Nephron (organoid): ENCODE results near the gene ACTR2.
A peak's percentile ranks its signal among the peaks of the same experiment; 100 is the strongest.
"Not testable (repeated sequence)": the region's sequence is repeated elsewhere in the genome, so short reads cannot be mapped to it uniquely, and the experiment has no call there.

ENCODE experiments used
- H3K27ac Mint-ChIP-seq, 3 experiments: 2 replicates each; pipeline ENCODE4 v1.8.0; 2020; ENCODE audit warnings: mixed read lengths in 3 of 3, mild to moderate bottlenecking in 2 of 3, moderate library complexity in 1 of 3
- H3K27me3 Mint-ChIP-seq: 2 replicates; pipeline ENCODE4 v1.8.0; 2021; ENCODE audit warnings: low read depth, mild to moderate bottlenecking, moderate library complexity, mixed read lengths
- H3K36me3 Mint-ChIP-seq: 2 replicates; pipeline ENCODE4 v1.8.0; 2020; ENCODE audit warnings: low read depth, mixed read lengths
- H3K4me1 Mint-ChIP-seq: 2 replicates; pipeline ENCODE4 v1.8.0; 2020; ENCODE audit warnings: mixed read lengths
- H3K4me3 Mint-ChIP-seq, 3 experiments: 2 replicates each; pipeline ENCODE4 v1.8.0; 2020; ENCODE audit warnings: mild to moderate bottlenecking in 3 of 3, mixed read lengths in 3 of 3, moderate library complexity in 2 of 3
- H3K9me3 Mint-ChIP-seq: 2 replicates; pipeline ENCODE4 v1.8.0; 2020; ENCODE audit warnings: mixed read lengths
- CTCF ChIP-seq, 3 experiments: fragments of 200-600 bp; sonication (generic); IDR thresholded peaks; one replicate each; pipeline ENCODE4 v1.5.0; 2021; ENCODE audit warnings: antibody characterized with exemption in 3 of 3; ENCODE audit not compliant: unreplicated experiment in 3 of 3

ACTR2 gene

GRCh38 chr2:65314801-65315441, 87.3 kb downstream of the ACTR2 start:
- Mint-ChIP-seq H3K27ac (peak overlapping the region in 1 of 3 experiments; percentile 26), H3K27me3 (no peaks in the 10 kb centered on the region), H3K4me1 (peaks cover 20% of the 10 kb centered on the region), H3K4me3 (no peak overlapping the region), H3K36me3 (peaks cover 79% of the 10 kb centered on the region), H3K9me3 (no peaks in the 10 kb centered on the region)
- no peak for TF ChIP-seq CTCF (IDR thresholded peaks at IDR 0.05; ENCODE audit: unreplicated experiment in 3 of 3)

DNA sequence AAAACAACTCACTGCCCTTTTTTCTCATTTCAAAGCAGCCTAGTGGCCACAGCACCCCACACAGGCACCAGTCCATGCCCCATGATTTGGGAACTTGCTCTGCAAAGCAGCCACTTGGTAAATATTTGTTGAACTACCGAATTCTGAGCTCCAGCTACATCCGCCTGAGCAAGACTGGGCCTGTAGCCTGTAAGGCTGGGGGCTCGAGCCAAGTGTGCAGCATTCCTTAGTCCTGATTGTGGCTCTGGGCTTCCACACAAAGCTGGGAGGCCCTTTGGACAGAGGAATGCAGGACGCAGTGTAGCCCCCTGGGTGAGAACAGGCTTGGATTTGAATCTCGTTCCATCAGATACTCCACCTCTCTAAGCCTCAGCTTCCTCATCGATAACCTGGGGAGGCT, 88.4 kb downstream of the ACTR2 start:
- Mint-ChIP-seq H3K9me3 (no peaks in the 10 kb centered on the region), H3K27me3 (no peaks in the 10 kb centered on the region), H3K4me3 (no peak overlapping the region), H3K36me3 (peaks cover 74% of the 10 kb centered on the region), H3K4me1 (peaks cover 8% of the 10 kb centered on the region), H3K27ac (peak overlapping the region in 1 of 3 experiments; percentile 38)
- TF ChIP-seq CTCF (IDR thresholded peaks at IDR 0.05; ENCODE audit: unreplicated experiment in 3 of 3), result no peak

DNA sequence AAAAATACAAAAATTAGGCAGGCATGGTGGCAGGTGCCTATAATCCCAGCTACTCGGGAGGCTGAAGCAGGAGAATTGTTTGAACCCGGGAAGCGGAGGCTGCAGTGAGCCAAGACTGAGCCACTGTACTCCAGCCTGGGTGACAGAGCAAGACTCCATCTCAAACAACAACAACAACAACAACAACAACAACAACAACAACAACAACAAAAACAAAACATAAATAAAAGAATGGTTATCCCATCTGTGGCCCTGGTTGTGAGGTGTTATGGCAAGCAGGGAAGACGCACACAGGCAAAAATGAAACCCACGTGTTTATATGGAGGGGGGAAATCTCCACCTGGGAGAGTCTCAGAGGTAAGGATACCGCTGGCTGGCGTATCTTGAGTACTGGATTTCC, 89.7 kb downstream of the ACTR2 start:
- not testable (repeated sequence) for H3K4me3 Mint-ChIP-seq, H3K4me1 Mint-ChIP-seq, H3K9me3 Mint-ChIP-seq

GRCh38 chr2:65317841-65318240, 90.2 kb downstream of the ACTR2 start:
- H3K4me3 Mint-ChIP-seq, result no peak overlapping the region
- H3K4me1 Mint-ChIP-seq, result peaks cover 5% of the 10 kb centered on the region
- no peaks in the 10 kb centered on the region for H3K9me3 Mint-ChIP-seq
- peaks cover 59% of the 10 kb centered on the region for H3K36me3 Mint-ChIP-seq
- no peak overlapping the region for H3K27ac Mint-ChIP-seq
- no peaks in the 10 kb centered on the region for H3K27me3 Mint-ChIP-seq
- TF ChIP-seq CTCF (IDR thresholded peaks at IDR 0.05; ENCODE audit: unreplicated experiment in 3 of 3), result no peak

More for the DNA sequence above, 89.7 kb downstream of the ACTR2 start:
- H3K27me3 Mint-ChIP-seq, H3K27ac Mint-ChIP-seq: not testable (repeated sequence)
- H3K36me3 Mint-ChIP-seq, result peaks cover 64% of the 10 kb centered on the region

GRCh38 chr2:65319072-65319673, 91.5 kb downstream of the ACTR2 start:
- no peak overlapping the region for H3K27ac Mint-ChIP-seq
- no peak overlapping the region for H3K4me3 Mint-ChIP-seq
- no peaks in the 10 kb centered on the region for H3K4me1 Mint-ChIP-seq
- H3K36me3 Mint-ChIP-seq, result peaks cover 52% of the 10 kb centered on the region
- TF ChIP-seq CTCF (IDR thresholded peaks at IDR 0.05; ENCODE audit: unreplicated experiment in 3 of 3), result no peak
- no peaks in the 10 kb centered on the region for H3K27me3 Mint-ChIP-seq
- H3K9me3 Mint-ChIP-seq, result no peaks in the 10 kb centered on the region

GRCh38 chr2:65319674-65320041, 92.0 kb downstream of the ACTR2 start:
- Mint-ChIP-seq H3K36me3 (peaks cover 51% of the 10 kb centered on the region), H3K27ac (no peak overlapping the region), H3K4me3 (no peak overlapping the region), H3K9me3 (no peaks in the 10 kb centered on the region), H3K4me1 (no peaks in the 10 kb centered on the region), H3K27me3 (no peaks in the 10 kb centered on the region)
- no peak for TF ChIP-seq CTCF (IDR thresholded peaks at IDR 0.05; ENCODE audit: unreplicated experiment in 3 of 3)
